HG03108 (cell line): ENCODE data around the gene C2CD3.

Experiments used
- ATAC-seq: cut with Tn5 transposase; IDR thresholded peaks from one replicate; pipeline ENCODE4 v1.9.1; 2021; ENCODE audit warnings: moderate library complexity; ENCODE audit not compliant: unreplicated experiment

Gene C2CD3

DNA sequence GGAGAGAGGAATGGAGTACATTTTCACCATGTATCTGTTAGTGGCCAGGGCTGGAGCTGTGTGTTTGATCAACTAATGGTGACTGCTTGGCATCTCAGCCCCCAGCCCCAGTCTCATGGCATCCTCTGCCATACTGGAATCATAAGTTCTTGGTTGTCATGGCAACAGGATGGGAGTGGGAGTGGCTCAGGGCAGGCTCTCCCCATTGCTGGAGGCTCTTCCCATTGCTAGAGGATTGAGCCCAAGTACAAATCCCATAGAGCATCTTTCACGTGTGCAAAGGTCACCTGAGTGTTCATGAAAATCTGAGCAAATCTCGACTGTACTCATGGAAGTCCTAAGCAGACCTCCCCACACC, 205.1 kb downstream of the C2CD3 start:
- no peak for ATAC-seq

DNA sequence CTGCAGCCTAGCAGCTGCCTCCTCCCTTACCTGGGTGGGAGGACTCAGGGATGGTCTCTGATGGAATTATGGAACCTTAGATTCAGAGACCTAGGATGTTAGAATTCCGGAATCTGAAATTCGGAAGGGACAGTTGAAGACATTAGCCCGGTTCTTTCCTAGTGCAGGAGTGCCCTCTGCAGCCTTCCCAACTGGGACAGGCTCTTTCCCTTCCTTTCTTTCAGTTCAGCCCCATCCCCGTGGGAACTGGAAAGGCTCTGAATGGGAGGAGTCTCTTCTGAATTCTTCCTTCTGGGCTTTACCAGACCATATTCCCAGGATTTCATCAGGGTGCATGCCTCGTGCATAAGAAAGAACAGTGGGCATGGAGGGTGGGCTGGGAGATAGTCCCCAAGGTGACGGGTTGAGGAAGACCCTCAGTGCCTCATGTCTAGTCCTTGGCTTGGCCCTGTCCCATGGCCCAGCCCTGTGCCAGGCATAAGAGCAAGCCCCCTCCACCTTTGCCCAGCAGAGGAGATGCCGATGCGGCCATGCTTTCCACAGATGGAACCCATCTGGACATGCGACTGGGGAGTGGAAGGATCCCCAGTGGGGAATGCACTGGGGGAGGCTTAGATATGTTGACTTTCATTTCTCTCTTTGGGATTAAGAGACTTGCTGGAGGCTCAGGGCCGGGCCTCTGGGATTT, 205.6 kb downstream of the C2CD3 start:
- no peak for ATAC-seq

DNA sequence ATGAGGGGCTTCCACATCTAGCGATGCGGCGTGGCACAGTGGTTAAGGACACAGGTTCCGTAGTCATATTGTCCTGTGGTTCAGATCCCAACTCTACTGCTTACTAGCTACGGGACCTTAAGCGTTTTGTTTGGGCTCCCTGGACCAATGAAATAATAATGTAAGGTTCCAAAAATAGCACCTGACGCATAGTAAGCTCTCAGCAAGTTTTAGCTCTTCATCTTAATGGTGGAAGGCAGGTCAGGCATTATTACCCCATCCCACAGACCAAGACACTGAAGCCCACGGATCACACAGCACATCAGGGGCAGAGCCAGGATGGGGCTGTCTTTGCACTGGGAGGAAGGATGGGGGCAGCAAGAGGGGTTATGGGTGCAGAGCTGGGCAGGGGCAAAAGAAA, 206.9 kb downstream of the C2CD3 start:
- no peak for ATAC-seq
